Stimulated activated CD8-positive, alpha-beta memory T cell treated with anti-CD3 and anti-CD28 coated beads, Interleukin-7, amount 100 ng/mL, for 24 hours (primary cell): ENCODE results near the gene SLC9C1.

Source experiments
- DNase-seq: peaks from one replicate; pipeline ENCODE4 v3.0.0-alpha.2; 2020; ENCODE audit warnings: low read depth

SLC9C1 gene

DNA sequence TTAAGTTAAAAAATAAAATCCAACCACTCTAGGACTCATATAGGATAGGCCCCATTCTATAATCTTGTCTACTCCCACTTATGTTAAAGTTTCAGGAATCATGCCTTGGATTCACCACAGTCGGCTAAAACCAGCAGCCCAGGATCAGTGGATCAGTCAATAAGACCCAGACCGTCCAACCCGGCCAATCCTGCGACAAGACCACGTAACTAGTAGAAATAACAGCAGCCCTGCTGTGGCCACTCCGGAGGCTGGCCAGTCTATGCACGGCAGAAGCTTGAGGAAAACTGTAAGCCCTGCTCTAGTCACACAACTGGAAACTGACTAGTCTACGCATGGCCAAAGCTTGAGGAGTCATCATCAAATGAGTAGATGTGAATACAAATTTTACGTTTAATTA is 12.8 kb upstream of the SLC9C1 start:
- DNase-seq, result no peak

DNA sequence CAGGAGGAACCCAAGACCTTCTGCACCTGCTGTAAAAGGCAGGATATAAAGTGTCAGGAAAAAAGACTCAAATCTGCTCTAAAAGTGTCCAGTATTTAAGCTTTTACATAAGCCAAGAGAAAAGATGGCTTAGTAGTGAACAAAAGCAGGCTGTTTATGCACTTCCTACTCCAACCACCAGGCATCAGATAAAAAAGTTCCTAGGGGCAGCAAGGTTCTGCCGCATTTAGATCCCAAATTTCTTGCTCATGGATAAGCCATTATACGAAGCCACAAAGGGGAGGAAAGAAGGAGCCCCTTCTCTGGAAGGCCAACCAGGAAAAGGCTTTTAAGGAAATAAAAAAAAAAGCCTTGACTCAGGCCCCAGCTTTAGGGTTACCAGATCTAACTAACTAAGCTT is 10.6 kb upstream of the SLC9C1 start:
- DNase-seq, result no peak

GRCh38 chr3:112303764-112304325 is 9.8 kb upstream of the SLC9C1 start:
- DNase-seq, result no peak

- DNase-seq, result no peak
Observed at GRCh38 chr3:112302881-112303763, 9.1 kb upstream of the SLC9C1 start.

- DNase-seq, result no peak
Observed at GRCh38 chr3:112302150-112302830, 8.3 kb upstream of the SLC9C1 start.

DNA sequence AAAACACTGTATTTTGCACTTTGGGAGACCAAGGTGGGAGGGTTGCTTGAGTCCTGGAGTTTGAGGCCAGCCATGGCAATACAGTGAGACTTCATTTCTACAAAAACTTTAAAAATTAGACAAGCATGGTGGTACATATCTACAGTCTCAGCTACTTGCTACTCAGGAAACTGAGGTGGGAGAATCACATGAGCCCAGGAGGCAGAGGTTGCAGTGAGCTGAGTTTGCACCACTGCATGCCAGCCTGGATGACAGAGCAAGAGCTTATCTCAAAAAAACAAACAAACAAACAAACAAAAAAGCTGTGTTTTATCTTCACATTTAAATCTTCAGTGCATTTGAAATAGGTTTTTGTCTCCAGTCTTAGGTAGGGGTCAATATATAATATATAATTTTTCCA is 4.8 kb upstream of the SLC9C1 start:
- DNase-seq, result no peak

DNA sequence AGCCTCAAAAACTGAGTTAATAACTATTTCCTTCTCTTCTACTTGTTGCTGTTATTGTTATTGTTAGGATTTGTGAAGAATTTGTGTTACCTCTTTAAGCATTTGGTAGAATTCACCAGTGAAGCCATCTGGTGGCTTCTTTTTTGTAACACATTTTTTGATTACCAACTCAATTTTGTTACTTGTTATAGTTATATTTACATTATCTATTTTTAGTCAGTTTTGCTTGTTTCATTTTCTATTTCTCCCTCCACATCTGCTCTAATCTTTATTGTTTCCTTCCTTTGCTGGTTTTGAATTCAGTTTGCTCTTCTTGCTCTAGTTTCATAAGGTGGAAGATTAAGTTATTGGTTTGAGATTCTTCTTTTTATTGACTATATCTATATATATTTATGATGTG is 3.7 kb upstream of the SLC9C1 start:
- no peak for DNase-seq

- DNase-seq, result no peak
Observed at GRCh38 chr3:112289011-112289410, 5.0 kb downstream of the SLC9C1 start.

DNA sequence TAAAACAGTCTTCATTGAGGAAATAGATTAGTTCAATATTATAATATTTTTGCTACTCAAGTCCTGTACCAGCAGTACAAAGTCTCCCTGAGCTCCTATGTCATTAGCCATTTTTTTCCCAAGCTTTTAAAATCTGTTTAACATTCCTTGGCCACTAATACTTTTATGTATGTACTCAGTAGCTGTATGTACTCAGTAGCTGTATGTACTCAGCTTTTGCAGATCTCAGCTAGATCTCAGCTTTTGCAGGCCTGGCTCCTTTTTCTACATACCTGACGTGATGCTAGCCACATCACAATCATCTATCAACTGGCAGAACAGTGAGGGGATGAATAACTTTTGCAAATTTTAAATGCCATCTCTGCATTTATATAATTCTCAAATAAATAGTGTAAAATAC is 13.8 kb downstream of the SLC9C1 start:
- DNase-seq, result no peak

DNA sequence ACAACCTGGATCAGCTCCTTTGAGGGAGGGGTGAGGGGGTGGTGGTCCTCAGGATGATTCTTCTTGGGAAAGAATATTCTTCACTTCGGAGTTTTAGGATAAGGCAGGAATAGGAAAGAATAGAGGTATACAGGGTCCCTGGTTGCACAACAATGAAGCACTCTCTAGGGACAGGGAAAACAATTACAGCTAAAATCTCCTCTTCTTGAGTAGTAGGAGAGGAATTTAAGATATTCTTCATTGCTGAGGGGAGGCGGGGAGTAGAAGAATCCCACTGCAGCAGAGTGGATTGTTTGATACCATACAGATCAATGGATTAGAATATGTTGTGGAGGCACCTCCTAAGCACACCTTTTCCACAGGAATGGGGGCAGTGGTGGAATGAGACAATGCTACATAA is 20.5 kb downstream of the SLC9C1 start:
- DNase-seq, result no peak

DNA sequence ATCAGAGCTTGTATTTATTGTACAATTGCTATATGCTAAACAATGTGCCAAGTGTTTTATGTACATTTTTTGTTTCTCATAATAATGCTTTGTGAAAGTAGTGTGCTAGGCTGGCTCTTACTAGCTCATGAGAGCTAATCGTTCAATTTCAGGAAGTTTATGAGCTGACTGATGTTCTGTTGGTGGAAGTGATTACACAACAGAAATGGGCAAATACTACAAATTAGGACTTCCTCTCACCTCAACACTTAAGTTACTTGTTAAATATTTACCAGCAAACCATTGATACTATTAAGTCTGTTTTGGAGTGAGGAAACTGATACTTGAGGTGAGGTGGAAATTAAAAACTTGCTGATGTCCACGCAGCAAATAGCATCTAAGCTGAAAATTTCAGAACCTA is 32.3 kb downstream of the SLC9C1 start:
- no peak for DNase-seq

- no peak for DNase-seq
Observed at GRCh38 chr3:112260563-112260962, 33.5 kb downstream of the SLC9C1 start.

GRCh38 chr3:112253301-112253971 is 40.6 kb downstream of the SLC9C1 start:
- no peak for DNase-seq

DNA sequence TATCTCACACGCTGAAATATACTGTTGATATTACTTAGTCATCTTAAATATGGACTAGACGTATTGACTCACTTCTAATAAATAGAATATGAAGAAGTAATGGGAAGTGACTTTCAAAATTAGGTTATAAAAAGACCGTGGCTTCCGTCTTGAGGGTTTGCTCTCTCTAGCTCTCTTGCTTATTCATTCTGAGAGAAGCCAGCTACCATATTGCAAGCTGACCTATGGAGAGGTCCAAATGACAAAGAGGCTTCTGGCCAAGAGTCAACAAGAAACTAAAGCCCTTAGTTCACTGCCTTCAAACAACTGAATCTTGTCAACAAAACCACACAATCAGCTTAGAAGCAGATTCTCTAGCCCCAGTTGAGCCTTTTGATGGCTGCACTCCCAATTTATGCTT is 46.1 kb downstream of the SLC9C1 start:
- no peak for DNase-seq

- DNase-seq, result no peak
Observed at GRCh38 chr3:112247350-112247749, 46.7 kb downstream of the SLC9C1 start.

- no peak for DNase-seq
Observed at GRCh38 chr3:112233083-112233482, 60.9 kb downstream of the SLC9C1 start.

GRCh38 chr3:112231727-112232126 is 62.3 kb downstream of the SLC9C1 start:
- DNase-seq, result no peak

DNA sequence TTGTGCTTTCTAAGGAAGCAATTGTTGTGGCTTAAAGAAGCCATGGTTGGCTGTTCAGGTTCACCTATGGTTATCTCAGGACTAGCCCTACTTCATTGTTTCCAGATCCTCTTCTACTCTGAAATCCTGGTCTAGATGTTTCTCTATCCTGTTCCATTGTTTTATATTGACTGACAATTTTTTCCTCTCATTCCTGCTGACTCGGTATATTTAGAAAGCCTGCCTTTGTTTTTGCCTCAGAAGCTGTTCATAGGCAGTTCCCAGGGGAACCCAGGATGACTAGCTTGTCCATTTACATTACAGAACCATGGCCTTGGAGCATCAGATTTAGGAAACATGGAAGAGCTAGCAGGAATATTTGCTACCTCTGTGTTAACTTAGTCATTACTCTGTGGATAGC is 64.0 kb downstream of the SLC9C1 start:
- DNase-seq, result no peak

- no peak for DNase-seq
Observed at GRCh38 chr3:112228786-112229185, 65.2 kb downstream of the SLC9C1 start.

DNA sequence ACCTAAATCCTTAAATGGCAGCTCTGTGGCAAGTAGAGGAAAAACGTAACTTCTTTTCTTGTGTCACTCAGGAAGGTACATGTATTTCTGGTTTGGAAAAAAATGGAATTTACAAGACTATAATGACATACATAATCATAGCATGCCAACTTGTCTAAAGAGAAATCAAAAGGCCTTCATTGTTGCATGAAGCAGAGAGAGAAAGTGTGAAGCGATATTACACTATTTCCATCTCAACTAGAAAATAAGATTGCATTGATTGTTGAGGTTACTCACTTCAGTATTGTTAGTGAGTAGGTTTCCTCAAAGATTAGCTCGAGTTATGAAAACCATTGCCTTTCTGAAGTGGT is 93.7 kb downstream of the SLC9C1 start:
- DNase-seq, result no peak

- no peak for DNase-seq
Observed at GRCh38 chr3:112199622-112200316, 94.2 kb downstream of the SLC9C1 start.

DNA sequence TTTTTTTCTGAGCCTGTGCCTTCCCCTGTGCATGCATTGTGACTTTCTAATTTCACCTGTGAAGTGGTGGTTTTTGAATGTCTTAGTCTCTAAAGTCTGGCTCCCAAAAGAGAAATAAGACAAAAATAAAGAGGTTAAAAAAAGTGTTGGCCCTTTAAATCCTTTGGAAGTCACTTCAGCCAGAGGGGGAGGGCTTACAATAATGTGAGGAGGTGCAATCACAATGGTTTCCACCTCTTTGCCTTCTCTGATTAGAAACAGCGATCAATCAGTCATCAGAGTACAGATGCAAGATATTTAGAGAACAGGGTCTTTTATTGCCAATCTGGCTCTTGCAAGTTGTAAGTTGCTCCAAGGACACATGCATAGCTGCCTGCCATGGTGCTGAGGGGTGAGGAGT is 96.9 kb downstream of the SLC9C1 start:
- no peak for DNase-seq
